Measurements from ENCODE around the gene NFAT5.

DNA sequence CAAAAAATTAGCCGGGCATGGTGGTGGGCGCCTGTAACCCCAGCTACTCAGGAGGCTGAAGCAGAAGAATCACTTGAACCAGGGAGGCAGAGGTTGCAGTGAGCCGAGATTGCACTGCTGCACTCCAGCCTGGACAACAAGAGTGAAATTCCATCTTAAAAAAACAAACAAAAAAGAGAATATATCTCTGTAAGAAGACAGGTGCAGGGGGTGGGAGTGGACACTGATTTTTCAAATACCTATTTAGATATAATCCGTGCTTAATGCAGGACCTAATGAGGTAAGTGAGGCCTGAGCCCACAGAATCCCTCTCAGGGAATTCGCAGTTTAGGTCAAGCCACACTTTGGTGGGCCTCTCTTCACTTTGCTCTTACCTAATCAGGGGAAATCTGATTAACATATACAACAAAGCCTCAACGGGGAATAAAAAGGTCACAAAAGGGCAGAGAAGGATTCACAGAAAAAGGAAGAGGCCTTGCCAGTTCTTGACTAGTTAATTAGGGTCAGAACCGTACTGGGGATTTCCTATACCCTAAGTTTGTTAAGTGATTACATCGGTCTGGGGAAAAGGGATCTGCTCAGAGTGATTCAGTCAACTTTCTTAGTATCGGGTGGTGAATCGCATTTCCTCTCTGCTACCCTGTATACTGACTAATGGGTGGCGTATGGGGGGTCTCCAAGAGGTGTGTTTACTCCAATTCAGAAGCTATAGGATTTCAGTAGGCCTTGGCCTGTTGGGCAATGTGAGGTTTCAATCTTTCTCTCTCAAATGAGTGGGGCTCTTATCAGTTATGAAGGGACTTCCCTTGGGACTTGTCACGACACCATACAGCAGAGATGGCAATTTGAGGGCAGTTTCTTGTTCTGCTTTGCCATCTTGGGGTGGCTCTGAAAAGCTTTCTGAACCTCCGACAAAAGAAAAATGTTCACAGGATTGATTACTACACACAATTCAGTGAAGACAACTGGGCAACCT lies 1.9 kb upstream of the NFAT5 start:
- TF ChIP-seq, protein P1, sequence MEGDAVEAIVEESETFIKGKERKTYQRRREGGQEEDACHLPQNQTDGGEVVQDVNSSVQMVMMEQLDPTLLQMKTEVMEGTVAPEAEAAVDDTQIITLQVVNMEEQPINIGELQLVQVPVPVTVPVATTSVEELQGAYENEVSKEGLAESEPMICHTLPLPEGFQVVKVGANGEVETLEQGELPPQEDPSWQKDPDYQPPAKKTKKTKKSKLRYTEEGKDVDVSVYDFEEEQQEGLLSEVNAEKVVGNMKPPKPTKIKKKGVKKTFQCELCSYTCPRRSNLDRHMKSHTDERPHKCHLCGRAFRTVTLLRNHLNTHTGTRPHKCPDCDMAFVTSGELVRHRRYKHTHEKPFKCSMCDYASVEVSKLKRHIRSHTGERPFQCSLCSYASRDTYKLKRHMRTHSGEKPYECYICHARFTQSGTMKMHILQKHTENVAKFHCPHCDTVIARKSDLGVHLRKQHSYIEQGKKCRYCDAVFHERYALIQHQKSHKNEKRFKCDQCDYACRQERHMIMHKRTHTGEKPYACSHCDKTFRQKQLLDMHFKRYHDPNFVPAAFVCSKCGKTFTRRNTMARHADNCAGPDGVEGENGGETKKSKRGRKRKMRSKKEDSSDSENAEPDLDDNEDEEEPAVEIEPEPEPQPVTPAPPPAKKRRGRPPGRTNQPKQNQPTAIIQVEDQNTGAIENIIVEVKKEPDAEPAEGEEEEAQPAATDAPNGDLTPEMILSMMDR (IDR thresholded peaks at IDR 0.05): no peak
- no peak for TF ChIP-seq EP300 (IDR thresholded peaks at IDR 0.05)

Data from suprapubic skin (tissue), 3 donors.